GM21526 (cell line): ENCODE data around the gene ADAMTSL1.

Source experiments
- ATAC-seq: cut with Tn5 transposase; IDR thresholded peaks from one replicate; pipeline ENCODE4 v1.9.1; 2021; ENCODE audit warnings: moderate library complexity; ENCODE audit not compliant: unreplicated experiment, low FRiP score

ADAMTSL1 gene

DNA sequence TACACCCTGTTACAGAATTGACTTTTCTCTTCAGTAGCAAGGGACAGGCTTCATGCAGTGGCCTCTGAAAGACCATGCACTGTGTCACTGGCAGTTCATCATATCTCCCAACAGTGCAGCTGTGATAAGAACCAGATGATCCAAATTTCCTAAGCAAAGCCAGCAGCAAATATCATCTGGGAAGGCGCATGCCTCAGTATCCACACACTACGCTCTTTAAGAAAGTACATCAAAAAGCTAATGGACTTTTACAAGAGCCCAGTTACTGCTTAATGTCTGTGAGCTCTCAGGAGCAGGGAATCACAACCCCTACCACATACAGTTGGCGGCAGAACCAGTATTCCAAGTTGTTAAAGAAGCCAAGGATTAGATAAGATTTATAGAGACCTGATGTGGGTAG is 25.1 kb downstream of the ADAMTSL1 start:
- ATAC-seq, result no peak

DNA sequence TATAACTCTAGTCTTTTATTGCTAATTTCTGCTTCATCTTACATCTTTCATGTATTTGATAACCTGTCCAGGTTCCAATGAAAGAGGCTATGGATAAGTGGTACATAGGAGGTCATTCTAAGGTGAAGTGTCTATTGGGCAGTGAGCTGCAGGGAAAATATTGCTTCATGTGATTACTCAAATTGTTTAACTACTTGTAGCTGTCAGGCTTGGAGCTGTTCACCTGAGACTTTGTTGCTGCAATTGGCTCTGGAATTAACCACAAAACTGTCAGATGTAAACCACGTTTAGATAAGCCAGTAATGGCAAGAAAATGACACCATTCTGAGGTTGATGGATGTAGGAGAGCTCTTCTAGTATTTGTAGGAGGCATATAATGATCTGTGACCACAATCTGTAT is 26.0 kb downstream of the ADAMTSL1 start:
- ATAC-seq, result no peak

DNA sequence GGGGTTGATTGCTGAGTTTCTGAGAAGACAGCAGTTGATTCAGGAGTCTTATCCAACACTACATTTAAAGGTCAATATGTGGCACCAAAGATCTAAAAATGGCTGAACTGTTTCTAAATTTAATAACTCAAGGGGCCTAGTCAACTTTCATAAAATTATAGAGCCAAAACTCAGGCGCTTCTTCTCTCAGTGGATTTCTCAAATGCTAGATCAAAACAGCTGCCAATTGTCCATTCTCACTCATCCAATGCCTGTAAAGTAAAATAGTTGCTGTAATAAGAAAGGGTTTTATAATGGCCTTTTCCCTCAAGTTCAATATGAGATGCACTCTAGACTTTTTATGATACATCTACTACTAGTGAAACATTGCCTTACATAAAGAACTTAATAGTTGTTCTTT is 26.5 kb downstream of the ADAMTSL1 start:
- ATAC-seq, result no peak

DNA sequence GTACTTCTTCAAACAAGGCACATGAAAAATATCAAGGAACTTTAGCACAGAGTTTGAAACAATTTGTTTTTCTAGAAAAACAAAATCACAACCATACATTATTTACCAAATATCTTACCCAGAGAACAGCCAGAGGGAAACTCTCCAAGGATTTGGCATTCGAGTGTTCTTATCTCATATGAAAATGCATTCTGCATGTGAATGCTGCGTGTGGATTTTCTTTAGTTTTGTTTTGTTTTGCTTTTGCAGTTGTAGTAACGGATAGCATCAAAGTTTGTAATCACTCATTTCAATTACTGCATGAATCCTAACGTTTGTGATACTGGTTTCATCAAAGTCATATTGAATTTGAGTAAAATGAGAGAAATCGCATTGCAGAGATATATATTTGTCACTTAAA is 28.0 kb downstream of the ADAMTSL1 start:
- ATAC-seq, result no peak

DNA sequence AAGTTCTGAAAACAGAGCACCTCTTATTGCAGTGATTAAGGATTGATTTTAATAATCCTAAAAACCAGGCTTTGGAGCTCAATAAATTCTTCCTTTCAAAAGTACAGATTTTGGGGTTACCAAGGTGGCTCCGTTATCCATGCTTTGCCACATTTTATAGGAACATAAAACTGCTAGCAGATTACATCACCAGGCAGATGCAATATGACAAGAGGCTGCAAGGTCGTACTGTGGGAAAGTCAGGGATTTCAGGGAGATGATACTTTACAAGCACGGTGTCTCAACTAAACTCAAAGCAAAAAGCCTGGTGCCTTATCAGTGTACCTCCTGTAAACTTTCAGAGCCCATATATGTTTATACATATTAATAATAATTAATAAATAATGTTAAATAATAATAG is 28.6 kb downstream of the ADAMTSL1 start:
- ATAC-seq, result no peak

DNA sequence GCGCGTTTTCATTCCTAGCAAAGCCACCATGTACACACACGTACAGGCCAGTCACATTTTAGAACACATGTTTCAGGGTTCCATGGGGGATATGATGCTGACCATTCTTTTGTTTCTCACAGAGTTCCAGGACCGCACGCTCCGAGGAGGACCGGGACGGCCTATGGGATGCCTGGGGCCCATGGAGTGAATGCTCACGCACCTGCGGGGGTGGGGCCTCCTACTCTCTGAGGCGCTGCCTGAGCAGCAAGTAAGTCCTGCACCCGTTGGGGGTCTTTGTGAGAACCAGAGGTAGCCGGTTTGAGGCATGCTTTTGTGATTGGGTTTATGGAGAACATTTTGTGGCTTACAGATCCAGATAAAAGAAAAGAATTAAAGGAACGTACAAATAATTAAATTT is 30.8 kb downstream of the ADAMTSL1 start:
- no peak for ATAC-seq

DNA sequence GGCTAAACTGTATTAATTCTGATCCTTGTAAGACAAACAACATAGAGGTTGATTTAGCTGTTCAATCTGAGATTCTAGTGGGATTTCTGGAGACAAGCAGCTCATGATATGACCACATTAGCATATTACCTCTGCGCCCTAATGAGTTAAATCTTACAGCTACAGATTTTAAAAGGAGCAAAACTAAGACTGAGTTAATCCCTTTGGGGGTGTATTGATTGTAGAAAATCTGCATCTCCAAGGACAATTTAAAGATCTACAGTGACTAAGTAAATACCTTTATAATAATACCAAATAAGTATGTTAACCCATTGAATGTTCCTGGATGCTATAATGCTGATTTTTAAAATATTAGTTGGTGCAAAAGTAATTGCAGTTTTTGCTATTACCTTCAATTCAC is 33.2 kb downstream of the ADAMTSL1 start:
- ATAC-seq, result no peak

DNA sequence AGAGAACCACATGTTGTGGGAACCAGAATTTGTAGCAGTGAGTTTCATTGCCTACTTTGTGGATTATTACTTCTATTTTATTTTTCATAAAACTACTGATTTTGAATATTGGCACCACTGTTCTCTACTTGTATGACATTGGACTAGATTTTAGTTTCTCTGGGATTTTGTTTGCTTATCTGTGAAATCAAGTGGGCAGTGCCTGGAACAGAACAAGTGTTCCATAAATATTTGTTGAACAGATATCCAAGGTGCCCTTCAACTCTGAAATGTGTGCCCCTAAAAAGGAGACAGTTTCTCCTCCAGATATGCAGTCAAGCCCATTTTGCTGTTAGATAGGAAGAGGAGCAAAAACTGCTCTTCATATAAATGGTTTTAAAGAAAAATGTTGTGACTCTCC is 42.6 kb downstream of the ADAMTSL1 start:
- ATAC-seq, result no peak

DNA sequence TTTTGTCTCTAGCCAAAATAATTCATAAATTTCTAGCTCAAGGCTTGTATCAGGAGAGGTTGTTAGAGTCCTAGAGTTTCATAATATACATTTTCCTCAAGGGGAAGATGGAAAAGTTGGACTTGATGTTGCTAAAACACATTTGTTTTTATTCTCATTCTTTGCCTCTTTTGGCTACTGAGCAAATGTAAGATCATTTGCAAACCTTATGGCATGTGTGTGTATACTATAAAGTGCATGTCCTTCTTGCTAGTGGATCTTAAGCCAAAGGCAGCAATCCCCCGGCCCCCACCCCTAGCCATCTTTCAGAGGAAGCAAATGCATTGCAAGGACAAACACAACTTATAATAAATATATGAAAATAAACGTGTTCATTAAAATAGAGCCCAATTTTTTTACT is 43.0 kb downstream of the ADAMTSL1 start:
- ATAC-seq, result no peak

DNA sequence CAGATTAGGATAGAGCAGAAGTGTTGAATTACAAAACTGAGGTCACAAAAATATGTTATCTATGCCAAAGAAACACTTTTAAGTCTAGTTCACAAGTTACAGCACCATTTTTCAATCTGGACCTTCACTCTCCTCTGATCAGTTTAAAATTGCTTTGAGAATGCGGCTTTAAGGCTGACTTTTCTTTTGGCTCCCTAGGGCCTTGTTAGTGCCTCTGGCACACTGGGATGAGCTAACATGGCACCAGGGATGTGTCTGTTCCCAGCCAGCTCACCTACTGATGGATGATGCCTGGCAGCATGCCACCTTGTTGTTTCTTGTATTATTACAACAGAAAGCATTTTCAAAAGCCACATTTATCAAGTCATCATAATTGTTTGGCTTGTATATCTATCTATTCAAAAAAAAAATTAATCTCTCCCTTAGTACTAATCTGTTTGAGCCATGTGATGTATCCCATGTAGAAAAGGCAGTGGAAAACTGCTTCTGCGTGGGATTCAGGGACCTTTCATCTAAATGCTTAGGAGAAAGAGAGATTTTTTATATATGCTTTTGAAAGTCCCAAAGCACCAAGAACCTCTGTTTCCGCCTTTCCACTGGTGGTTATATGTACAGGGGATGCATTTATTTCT is 46.6 kb downstream of the ADAMTSL1 start:
- ATAC-seq, result no peak

DNA sequence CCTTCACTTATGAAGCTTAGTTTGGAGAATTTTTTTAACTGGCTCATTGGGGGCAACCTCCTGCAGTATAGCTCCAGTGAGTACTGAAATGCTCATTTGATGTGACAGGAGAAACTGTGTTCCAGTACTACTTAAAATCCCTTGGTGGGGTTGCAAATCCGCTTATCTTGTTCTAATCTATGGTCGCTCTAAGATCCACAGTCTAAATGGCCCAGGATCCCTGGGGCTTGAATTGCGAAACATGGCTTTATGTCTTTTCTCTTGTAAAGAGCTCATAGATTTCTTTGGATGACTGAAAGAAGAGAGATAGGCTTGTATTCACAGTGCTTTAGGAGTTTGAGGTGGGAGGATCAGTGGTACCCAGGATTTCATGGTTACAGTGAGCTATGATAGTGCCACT is 52.7 kb downstream of the ADAMTSL1 start:
- ATAC-seq, result no peak

DNA sequence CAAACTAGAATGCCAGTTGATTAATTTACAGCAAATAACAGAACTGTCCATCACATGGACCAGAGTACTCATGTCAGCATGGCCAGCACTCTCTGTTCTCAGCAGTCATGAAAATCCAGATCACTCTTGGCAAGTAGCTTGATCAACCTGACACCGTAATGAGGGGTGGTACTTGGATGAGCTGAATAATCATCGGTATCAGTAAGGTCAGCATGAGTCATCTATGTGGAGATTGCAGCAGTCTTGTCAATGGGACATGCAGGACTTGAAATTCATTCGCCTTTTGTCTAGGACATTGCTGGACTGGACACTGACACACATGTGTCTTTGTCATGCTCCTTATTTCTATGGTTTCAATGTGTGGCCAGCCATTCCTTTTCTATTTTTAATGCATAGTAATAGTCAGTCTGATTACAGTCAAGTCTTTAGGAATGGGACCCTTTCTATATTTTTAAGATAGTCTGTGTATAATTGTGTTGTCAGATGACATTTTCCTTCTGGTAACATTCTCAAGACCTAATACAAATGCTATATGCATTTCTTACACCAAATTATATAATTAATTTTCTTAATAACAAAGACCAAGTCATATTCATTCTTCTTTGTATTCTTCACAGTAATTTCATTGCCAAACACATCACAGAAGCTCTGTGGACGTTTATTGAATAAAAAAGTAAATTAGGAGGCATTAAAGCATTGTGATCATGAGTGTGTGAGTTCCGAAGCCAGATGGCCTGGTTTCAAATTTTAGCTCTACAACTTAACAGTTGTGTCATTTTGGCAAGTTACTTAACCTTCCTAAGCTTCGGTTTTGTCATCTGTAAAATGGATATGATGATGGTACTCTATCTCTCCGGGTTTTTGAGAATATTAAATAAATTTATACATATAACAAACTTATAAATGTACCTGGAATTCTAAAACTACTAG is 57.4 kb downstream of the ADAMTSL1 start:
- no peak for ATAC-seq

DNA sequence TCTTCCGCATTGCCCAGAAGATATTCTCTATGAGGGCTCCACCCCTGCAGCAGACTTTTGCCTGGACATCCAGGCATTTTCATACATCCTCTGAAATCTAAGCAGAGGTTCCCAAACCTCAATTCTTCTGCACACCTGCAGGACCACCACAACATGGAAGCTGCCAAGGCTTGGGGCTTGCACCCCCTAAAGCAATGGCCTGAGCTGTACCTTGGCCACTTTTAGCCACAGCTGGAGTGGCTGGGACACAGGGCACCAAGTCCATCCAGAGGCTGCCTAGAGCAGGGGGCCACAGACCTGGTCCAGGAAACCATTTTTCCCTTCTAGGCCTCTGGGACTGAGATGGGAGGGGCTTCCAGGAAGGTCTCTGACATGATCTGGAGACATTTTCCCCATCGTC is 60.7 kb downstream of the ADAMTSL1 start:
- ATAC-seq, result no peak

DNA sequence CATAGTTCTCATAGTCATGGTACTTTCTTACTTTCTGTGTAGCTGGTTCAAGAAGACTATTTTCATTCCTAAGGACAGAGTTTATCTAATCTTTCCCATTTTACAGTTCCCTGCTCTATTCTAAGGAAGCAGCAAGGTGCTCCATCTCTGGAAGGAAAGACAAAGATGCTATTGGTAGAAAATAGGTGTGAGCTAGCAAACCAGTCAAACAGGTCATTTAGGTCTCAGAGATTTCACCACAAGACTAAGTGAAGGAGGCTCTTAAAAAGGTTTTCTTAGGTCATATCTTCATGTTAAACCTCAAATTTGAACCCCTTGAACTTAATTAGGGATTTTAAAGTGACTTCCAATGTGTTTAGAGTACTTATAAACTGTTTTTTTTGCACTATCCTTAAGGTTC is 62.6 kb downstream of the ADAMTSL1 start:
- no peak for ATAC-seq

DNA sequence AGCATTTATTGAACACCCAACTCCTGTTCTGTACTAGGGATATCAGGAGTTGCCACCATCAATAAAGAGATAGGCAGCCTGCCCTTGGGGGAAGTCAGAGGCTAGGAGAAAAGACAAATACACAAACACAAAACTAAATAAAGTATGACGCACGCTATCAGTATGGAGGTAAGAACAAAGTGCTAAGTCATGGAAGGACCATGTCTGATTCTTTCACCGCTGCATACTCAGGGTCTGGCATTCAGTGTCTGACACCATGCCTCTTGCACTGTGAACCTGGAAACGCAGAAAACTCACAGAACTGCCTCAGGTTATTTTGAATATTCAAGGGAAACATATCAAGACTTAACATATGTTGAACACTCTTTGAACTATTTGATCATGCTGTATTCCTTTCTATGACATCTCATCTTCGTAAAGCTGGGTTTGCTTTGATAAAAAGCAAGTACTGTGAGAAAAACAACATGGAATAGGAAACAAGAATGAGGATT is 65.3 kb downstream of the ADAMTSL1 start:
- no peak for ATAC-seq

DNA sequence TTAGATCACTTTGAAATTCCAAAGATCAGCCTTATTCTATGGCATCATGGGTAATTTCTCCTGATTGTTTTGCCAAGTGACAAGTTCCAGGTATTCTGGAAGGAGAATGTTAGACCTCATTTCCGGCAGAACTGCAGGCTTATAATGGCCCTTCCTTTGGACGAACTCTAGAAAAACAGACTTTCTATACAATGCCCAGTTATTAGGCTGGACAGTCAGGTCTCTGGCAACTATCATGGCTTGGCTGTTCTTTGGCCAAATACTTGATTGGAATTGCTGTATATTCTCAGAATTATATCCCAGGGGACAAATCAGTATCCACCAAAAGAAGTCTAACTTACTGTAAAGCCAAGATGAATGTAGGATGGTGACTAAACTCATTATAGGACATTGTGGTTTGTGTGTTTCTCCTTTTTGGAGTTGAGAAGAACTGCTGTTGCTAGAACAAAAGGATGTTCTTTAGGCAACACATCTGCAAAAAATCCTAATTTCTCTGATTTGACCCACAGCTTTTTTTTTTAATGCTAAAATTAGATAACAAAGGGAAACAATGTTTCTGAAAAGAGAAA is 69.0 kb downstream of the ADAMTSL1 start:
- ATAC-seq, result no peak

DNA sequence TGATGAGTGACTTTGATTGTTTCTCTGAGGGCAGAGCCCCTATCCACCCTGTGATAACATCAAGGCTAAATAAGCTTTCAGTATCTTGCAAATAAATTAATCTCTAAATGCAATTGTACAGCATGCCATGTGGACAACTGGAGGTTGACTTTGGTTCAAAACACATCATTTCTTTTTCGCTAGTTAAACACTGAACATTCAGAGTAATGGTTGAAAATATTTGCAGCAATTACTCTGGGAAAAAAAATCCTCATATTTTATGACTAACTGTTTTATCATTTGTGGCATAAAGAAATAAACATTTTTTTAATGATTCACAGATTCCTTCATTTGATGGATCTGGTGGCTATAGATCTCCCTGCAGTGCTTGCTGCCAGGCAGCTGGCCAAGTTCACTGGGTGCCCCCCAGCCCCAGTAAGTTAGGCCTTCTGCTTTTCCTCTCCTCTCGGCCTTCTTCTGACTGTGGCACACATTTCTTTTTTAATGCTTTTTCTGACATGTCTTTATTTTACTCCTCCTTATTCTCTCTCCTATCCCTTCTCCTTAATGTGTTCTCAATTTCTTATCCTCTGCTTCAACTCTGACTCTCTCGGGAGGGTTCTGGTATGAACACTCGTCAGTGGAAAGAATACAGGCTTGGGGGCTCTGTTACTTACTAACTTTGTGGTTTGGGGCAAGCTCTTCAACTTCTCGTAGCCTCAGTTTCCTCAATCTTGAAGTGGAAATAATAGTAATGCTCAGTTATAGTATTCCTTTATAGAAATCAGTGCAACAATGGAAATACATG is 69.6 kb downstream of the ADAMTSL1 start:
- ATAC-seq, result no peak

DNA sequence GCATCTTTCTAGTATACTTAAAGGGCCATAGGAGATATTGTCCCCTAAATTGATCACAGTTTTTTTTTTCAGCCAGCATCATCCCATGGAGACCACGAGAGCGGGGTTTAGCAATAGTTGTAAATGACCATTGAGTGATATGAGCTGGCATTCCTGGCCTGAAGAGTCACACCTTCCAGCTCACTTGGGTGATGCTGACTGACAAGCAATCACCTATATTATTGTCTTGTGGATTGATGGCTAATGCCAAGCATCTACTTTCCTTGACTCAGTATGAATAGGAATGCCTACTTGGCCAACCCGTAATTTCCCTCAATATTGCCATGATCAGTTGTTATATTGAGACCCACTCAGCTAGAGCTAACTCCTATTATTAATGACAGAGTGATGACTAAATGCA is 70.5 kb downstream of the ADAMTSL1 start:
- no peak for ATAC-seq

DNA sequence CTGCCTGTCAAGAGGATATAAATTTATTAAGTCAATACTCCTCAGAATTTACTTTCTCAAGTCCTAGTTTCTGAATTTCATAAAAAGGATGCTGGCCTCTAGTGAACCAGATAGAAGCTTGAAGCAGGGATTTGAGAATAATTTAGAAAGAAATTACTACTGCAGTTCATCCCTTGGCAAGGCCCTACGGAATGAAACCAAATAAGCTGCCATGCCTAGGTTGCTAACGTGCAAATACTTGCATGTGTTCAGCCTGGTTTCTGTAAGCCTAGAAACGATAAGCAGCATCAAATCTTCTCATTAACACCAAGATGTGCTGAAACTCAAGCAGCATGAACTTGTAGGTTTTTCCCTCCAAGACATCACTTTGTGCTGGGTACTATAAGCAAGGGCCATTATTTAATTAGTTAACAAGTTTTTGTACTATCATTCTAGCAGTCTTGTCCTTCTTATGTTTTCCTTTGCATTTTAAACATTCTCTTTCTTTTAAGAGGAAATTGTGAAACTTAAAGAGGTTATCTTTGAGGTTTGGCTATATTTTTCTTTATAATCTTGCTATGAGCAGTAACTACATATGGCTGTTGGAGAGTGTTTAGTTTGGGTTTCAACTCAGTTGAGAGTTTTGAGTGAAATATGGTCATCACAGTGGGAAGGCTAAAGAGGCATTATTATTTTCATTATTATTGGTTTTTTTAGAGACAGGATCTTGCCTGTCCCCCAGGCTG is 71.8 kb downstream of the ADAMTSL1 start:
- ATAC-seq, result no peak

DNA sequence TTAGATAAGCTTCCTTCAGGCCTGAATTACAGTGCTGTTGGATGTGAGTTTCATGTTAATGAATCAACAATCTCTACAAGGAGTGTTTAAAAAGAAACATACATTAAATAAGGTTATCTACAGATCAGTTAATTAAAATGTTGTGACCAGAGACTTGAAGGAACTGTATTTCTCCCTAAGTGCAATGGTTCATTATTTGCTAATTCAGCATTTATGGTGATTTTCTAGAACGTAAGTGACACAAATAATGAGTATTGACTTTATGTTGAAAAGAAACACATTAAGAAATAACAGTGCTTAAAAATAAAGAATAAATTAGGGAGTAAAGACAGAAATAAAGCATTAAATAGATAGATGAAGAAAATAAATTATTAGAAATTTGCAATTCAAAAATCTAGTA is 74.5 kb downstream of the ADAMTSL1 start:
- no peak for ATAC-seq
